ENCODE measurements around the gene CCDC159.
"Not testable (repeated sequence)": the region's sequence is repeated elsewhere in the genome, so short reads cannot be mapped to it uniquely, and the experiment has no call there.

CCDC159 gene

GRCh38 chr19:11338569-11339253 is 7.6 kb upstream of the CCDC159 start:
- no peak for DNase-seq (ENCODE audit: low read depth)

- peak; percentile 64 for DNase-seq (ENCODE audit: low read depth)
Measured at GRCh38 chr19:11339254-11340098, 6.8 kb upstream of the CCDC159 start, which contains the start of gene RAB3D. RAB3D (minus strand) TSS chr19:11339657; CDS start chr19:11337399, 2,258 bp downstream.

- DNase-seq (ENCODE audit: low read depth): not testable (repeated sequence)
Measured at GRCh38 chr19:11340099-11340467, 6.2 kb upstream of the CCDC159 start.

- no peak for DNase-seq (ENCODE audit: low read depth)
Measured at GRCh38 chr19:11342429-11342828, 3.9 kb upstream of the CCDC159 start.

- no peak for DNase-seq (ENCODE audit: low read depth)
Measured at GRCh38 chr19:11345122-11345803, 1.1 kb upstream of the CCDC159 start.

GRCh38 chr19:11347546-11348039 is 1.3 kb downstream of the CCDC159 start:
- DNase-seq (ENCODE audit: low read depth): no peak

- DNase-seq (ENCODE audit: low read depth): no peak
Measured at GRCh38 chr19:11349171-11349570, 2.9 kb downstream of the CCDC159 start.

GRCh38 chr19:11354102-11354501 is 7.8 kb downstream of the CCDC159 start:
- DNase-seq (ENCODE audit: low read depth): not testable (repeated sequence)

- DNase-seq (ENCODE audit: low read depth): peak; percentile 80
Measured at GRCh38 chr19:11355160-11356073, 9.1 kb downstream of the CCDC159 start, which contains the start of gene PLPPR2. PLPPR2 (plus strand) TSS chr19:11355432; CDS start chr19:11357674, 2,242 bp downstream.

GRCh38 chr19:11356074-11356397 is 9.7 kb downstream of the CCDC159 start:
- DNase-seq (ENCODE audit: low read depth): no peak

GRCh38 chr19:11356676-11357550 is 10.6 kb downstream of the CCDC159 start:
- no peak for DNase-seq (ENCODE audit: low read depth)

- DNase-seq (ENCODE audit: low read depth): no peak
Measured at GRCh38 chr19:11359421-11359820, 13.1 kb downstream of the CCDC159 start.

- no peak for DNase-seq (ENCODE audit: low read depth)
Measured at GRCh38 chr19:11361037-11361770, 14.9 kb downstream of the CCDC159 start.

GRCh38 chr19:11361771-11362731 is 15.7 kb downstream of the CCDC159 start:
- DNase-seq (ENCODE audit: low read depth): no peak

- DNase-seq (ENCODE audit: low read depth): no peak
Measured at GRCh38 chr19:11363881-11364280, 17.6 kb downstream of the CCDC159 start.

GRCh38 chr19:11364296-11364904 is 18.1 kb downstream of the CCDC159 start:
- DNase-seq (ENCODE audit: low read depth): no peak

GRCh38 chr19:11364935-11365334 is 18.6 kb downstream of the CCDC159 start:
- DNase-seq (ENCODE audit: low read depth): no peak

- DNase-seq (ENCODE audit: low read depth): no peak
Measured at GRCh38 chr19:11365557-11366117, 19.3 kb downstream of the CCDC159 start.
